PFSK-1 (cell line): ENCODE data around the gene SLC19A2.
A peak's percentile ranks its signal among the peaks of the same experiment; 100 is the strongest.

ENCODE experiments used
- POLR2AphosphoS5 ChIP-seq: IDR thresholded peaks from 2 replicates; pipeline ENCODE4 v1.6.1; 2012; ENCODE audit warnings: low read depth, mild to moderate bottlenecking, control low read depth, low read length, moderate library complexity
- REST ChIP-seq, 2 experiments: IDR thresholded peaks; 2 replicates each; pipeline versions ENCODE4 v1.6.1 to v1.8.0; 2011 to 2012; ENCODE audit warnings: low read depth in 2 of 2, low read length in 2 of 2, control low read depth in 1 of 2, inconsistent platforms in 1 of 2, mild to moderate bottlenecking in 1 of 2, moderate library complexity in 1 of 2; ENCODE audit not compliant: insufficient read depth in 1 of 2
- TAF1 ChIP-seq: IDR thresholded peaks from 2 replicates; pipeline ENCODE4 v1.6.1; 2012; ENCODE audit warnings: low read length, control low read depth, borderline replicate concordance; ENCODE audit not compliant: insufficient read depth

GRCh38 chr1:169485431-169486280, at the start of gene SLC19A2:
- TF ChIP-seq POLR2AphosphoS5, result peak; percentile 88
- TF ChIP-seq REST (IDR thresholded peaks at IDR 0.05; ENCODE audit: insufficient read depth in 1 of 2, low read depth in 2 of 2, low read length in 2 of 2), result no peak
- peak; percentile 94 for TF ChIP-seq TAF1
